GM13976 (cell line): ENCODE measurements around the gene CNGA1.
"Not testable (repeated sequence)": the region's sequence is repeated elsewhere in the genome, so short reads cannot be mapped to it uniquely, and the experiment has no call there.

Source experiments
- DNase-seq: peaks from one replicate; pipeline ENCODE4 v3.0.0; 2012; ENCODE audit warnings: low spot score
- CTCF ChIP-seq: IDR thresholded peaks from 2 replicates; pipeline ENCODE4 v1.5.1; 2012; ENCODE audit warnings: borderline replicate concordance, mild to moderate bottlenecking; ENCODE audit not compliant: insufficient read depth; ENCODE audit errors: extremely low read depth, missing control alignments, control extremely low read depth
- in situ Hi-C: fragments of 300-500 bp; cut with MboI; formaldehyde crosslinking; loops from one replicate; pipeline ENCODE4 v1.12.0; 2022; ENCODE audit warnings: low sequenced_read_pairs, mixed read lengths, inconsistent platforms; ENCODE audit not compliant: unreplicated experiment

CNGA1 gene

DNA sequence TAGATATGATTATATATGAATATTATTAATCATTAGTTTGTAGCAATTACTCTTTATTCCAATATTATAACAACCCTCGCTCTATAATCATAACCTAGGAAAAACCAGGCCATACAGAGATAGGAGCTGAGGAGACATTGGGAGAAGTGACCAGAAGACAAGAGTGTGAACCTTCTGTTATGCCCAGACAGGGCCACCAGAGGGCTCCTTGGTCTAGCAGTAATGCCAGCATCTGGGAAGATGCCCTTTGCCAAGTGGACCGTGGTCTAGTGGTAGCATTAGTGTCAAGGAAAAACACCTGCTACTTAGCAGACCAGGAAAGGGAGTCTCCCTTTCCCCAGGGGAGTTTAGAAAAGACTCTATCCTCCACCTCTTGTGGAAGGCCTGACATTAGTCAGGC lies 12.9 kb downstream of the CNGA1 start:
- in situ Hi-C loops, DNase-seq: not testable (repeated sequence)

DNA sequence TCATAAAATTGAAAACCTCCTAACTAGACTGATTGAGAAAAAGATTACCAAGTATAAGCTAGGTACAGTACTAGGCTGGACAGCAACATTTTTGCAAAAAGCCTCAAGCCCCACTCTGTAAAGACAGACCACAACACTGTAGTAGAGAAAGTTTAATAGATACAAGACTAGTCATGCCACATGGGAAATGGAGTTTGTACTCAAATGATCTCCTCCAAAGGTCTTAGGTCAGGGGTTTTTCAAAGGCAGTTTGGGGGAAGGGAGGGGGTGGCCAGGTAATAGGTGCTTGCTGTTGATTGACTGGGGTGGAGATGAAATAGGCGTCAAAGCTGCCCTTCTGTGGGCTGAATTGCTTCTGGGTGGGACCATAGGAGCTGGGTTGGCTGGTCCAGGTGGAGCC lies 14.2 kb downstream of the CNGA1 start:
- DNase-seq = no peak
- TF ChIP-seq CTCF = no peak
- in situ Hi-C loops = no loop called here

More for the DNA sequence above, 12.9 kb downstream of the CNGA1 start:
- peak; percentile 55 for TF ChIP-seq CTCF

DNA sequence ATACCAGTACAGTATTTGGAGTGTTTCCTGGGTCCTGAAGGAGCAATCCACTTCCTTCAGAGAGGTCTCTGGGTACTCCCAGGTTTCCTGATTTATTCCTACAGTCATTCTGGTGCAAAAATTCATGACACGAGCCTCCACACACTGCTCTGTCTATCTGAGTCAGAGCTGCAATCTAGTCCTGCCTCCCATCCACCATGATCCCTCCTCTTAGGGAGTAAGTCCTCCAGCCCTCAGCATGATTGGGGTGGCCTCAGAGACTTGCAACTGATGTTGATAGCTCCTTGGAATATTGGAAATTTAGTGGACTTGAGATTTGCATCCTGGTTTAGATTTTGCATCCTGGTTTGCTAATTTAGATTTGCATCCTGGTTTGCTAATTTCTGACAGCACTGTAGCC lies 20.5 kb downstream of the CNGA1 start:
- in situ Hi-C loops = no loop called here
- no peak for DNase-seq
- no peak for TF ChIP-seq CTCF

GRCh38 chr4:47992475-47992874 lies 24.0 kb downstream of the CNGA1 start:
- in situ Hi-C loops, DNase-seq: not testable (repeated sequence)

- in situ Hi-C loops = no loop called here
- no peak for TF ChIP-seq CTCF
- DNase-seq = no peak
Measured at GRCh38 chr4:47990145-47990544, 26.3 kb downstream of the CNGA1 start.

- in situ Hi-C loops = no loop called here
- no peak for DNase-seq
- TF ChIP-seq CTCF = no peak
Measured at GRCh38 chr4:47974566-47974965, 41.9 kb downstream of the CNGA1 start.

DNA sequence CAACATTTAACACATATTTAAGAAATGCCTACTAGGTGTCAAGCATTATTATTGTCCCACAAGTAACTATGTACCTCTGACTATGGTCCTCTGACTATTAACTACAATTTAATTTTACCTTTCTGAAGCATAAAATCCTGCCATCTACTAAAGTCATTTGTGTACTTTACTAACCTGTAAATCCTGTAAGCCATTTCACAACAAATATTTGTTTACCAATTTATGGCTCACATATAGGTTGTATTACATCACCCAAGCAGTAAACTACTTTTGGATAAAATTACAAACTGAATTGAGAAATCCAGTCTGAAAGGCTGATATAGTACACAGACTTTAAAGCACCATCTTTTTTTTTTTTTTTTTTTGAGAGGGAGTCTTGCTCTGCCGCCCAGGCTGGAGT lies 43.8 kb downstream of the CNGA1 start:
- TF ChIP-seq CTCF = no peak
- DNase-seq = no peak
- in situ Hi-C loops = no loop called here

DNA sequence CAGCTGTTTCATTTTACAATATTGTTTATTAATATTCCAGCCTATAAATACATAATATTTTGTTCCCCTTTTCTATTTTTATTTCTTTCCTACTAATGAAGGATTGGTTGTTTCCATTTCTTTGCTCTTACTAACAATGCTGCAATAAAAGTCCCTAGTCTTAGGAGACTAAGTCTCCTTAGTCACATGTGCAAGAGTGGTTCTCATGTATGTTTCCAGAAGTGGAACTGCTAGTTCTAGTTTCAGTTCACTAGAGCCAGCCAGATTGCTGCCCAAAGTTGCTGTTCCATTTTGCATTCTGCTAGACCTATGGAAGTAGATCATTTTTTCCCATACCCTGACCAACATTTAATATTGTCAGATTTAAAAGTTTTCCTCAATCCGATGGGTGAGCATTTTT lies 44.3 kb downstream of the CNGA1 start:
- in situ Hi-C loops = no loop called here
- DNase-seq = peak; percentile 42
- TF ChIP-seq CTCF = no peak
